Activated CD4-positive, alpha-beta T cell treated with anti-CD3 and anti-CD28 coated beads, Interleukin-2, amount 10 ng/mL, durations not matched to agents 24 days and 14 days (primary cell): Measurements from ENCODE around the gene ZMAT2. TPM values are rescaled to one million over a fixed set of nuclear protein-coding genes. Genes with fewer than 3 reads are reported as not detected.
A peak's percentile ranks its signal among the peaks of the same experiment; 100 is the strongest.
"Not testable (repeated sequence)": the region's sequence is repeated elsewhere in the genome, so short reads cannot be mapped to it uniquely, and the experiment has no call there.

Experiments
- DNase-seq: peaks from one replicate; pipeline ENCODE4 v3.0.0; 2022
- H3K27ac Mint-ChIP-seq: one replicate; pipeline ENCODE4 v1.8.0; 2022; ENCODE audit warnings: mild to moderate bottlenecking, mixed read lengths
- H3K27me3 Mint-ChIP-seq: one replicate; pipeline ENCODE4 v1.8.0; 2022; ENCODE audit warnings: mixed read lengths
- H3K36me3 Mint-ChIP-seq: one replicate; pipeline ENCODE4 v1.8.0; 2022; ENCODE audit warnings: low read depth, mild to moderate bottlenecking, mixed read lengths
- H3K4me1 Mint-ChIP-seq: one replicate; pipeline ENCODE4 v1.8.0; 2021; ENCODE audit warnings: mixed read lengths
- H3K4me3 Mint-ChIP-seq: one replicate; pipeline ENCODE4 v1.8.0; 2022; ENCODE audit warnings: mild to moderate bottlenecking, moderate library complexity, mixed read lengths
- H3K9me3 Mint-ChIP-seq: one replicate; pipeline ENCODE4 v1.8.0; 2021; ENCODE audit warnings: mixed read lengths
- intact Hi-C: fragments of 100-400 bp; cut with micrococcal nuclease; formaldehyde crosslinking; loops from one replicate; pipeline ENCODE4 v1.15.1; 2023
- total RNA-seq: library from RNA; stranded (reverse); gene quantifications from 2 replicates; pipeline ENCODE4 v1.2.3, GENCODE V29; 2022

Gene ZMAT2
- total RNA-seq, 1 donor from 2014 or later, result 67.1 TPM

DNA sequence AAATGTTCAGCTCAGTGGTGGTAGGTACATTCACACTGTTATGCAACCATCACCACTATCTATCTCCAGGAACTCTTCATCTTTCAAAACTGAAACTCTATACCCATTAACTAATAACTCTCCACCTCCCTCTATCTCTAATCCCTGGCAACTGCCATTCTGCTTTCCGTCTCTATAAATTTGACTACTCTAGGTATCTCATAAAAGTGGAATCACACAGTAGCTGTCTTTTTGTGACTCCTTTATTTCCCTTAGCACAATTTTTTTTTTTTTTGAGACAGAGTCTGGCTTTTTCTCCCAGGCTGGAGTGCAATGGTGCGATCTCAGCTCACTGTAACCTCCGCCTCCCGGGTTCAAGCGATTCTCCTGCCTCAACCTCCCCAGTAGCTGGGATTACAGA is 21.1 kb downstream of the ZMAT2 start:
- H3K27me3 Mint-ChIP-seq, result peaks cover 20% of the 10 kb centered on the region
- intact Hi-C loops, result loop anchor here (2.0 kb wide), 1 partner anchor 359 kb away; no protein-coding TSS in a partner anchor
- not testable (repeated sequence) for H3K36me3 Mint-ChIP-seq, H3K27ac Mint-ChIP-seq, DNase-seq, H3K9me3 Mint-ChIP-seq, H3K4me1 Mint-ChIP-seq, H3K4me3 Mint-ChIP-seq

DNA sequence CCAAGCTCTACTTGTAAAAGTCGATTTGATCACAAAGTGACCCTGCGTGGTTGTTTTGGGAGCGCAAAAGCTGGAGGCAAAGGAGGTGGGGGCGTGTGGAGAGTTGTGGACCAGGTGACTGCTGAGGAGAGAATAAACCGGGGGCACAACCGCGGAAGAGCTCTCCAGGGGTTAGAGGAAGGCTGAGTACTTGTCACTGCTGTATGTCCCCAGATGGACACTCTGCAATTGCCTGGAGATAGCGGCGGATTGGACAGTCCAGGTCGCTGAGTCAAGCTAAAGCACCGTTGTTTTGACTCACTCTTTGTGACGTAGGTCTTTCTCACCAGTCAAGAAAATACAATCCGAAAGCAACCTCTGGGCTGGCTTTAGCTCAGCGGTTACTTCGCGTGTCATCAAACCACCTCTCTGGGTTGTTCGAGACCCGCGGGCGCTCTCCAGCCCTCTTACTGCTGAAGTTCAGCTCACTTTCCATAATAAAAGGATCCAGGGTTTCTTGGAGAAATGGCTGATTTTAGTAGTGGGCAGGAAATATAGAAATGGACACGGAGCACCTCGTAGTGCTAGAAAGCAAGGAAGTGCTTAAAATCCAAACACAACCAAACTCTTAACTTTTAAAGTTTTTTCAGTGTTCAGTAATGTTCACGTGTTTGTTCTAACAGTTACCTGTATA is 25.7 kb downstream of the ZMAT2 start:
- peaks cover 20% of the 10 kb centered on the region for H3K27me3 Mint-ChIP-seq
- intact Hi-C loops, result loop anchor here (1.0 to 5.0 kb wide), 2 partner anchors 15 to 484 kb away; no protein-coding TSS in a partner anchor
- H3K4me1 Mint-ChIP-seq, result peaks cover 8% of the 10 kb centered on the region
- H3K27ac Mint-ChIP-seq, result peak overlapping the region; percentile 83
- DNase-seq, result peak; percentile 93
- H3K9me3 Mint-ChIP-seq, result peaks cover 4% of the 10 kb centered on the region
- H3K4me3 Mint-ChIP-seq, result peak overlapping the region; percentile 84
- H3K36me3 Mint-ChIP-seq, result no peaks in the 10 kb centered on the region

DNA sequence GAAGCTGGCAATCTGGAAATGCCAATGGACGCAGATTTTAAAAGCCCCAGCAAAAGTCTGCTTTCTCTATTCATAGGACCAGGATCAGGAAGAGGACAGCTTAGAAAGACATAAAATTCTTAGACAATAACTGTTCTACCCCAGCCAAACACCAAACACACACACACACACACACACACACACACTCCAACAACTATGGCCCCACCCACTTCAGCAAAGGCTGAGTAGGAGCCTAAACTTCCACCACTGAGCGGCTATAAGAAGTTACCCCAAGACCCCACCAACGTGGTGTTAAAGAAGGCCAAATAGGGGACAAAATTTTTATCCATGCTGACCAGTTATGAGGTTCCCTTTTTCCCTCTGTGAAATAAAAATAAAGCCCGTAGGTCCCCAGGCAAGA is 32.9 kb downstream of the ZMAT2 start:
- Mint-ChIP-seq H3K36me3 (no peaks in the 10 kb centered on the region), H3K27ac (no peak overlapping the region), H3K4me3 (no peak overlapping the region), H3K4me1 (no peaks in the 10 kb centered on the region), H3K9me3 (peaks cover 31% of the 10 kb centered on the region), H3K27me3 (peaks cover 7% of the 10 kb centered on the region)
- DNase-seq, result no peak
- intact Hi-C loops, result no loop called here

DNA sequence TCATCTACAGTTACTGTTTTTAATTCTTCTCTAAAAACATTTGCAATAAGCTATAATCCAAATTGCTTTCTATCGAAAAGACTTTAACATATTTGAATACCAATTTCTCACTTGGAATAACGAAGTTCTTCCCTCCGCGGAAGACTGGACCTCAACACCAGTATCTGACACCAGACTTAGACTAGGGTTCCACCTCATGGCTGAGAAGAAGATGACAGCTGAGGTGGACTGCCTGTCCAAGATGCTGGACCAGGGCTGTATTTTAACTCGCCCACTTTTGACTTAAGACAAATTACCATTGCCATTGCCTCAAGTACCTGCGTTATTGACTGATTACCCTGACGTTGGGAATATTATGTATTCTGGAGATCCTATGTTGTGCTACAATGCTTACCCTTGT is 34.1 kb downstream of the ZMAT2 start:
- H3K9me3 Mint-ChIP-seq, result peaks cover 31% of the 10 kb centered on the region
- H3K4me1 Mint-ChIP-seq, result no peaks in the 10 kb centered on the region
- H3K36me3 Mint-ChIP-seq, result no peaks in the 10 kb centered on the region
- H3K27me3 Mint-ChIP-seq, result peaks cover 7% of the 10 kb centered on the region
- H3K27ac Mint-ChIP-seq, result no peak overlapping the region
- DNase-seq, result no peak
- intact Hi-C loops, result no loop called here
- H3K4me3 Mint-ChIP-seq, result no peak overlapping the region

DNA sequence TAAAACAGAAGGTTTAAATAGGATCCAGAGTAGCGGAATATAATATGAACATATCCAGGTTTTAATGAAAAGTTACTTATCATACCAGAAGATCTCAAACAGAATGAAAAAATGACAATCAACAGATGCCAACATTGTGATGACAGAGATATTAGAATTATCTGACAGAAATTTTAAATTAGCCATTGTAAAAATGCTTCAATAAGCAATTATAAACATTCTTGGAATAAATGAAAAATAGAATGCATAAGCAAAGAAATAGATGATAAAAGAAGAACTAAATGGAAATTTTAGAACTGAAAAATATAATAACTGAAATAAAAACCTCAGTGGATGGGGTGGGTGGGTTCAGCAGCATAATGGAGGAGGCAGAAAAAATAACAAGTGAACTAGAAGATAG is 37.2 kb downstream of the ZMAT2 start:
- Mint-ChIP-seq H3K9me3 (peaks cover 36% of the 10 kb centered on the region), H3K4me1 (no peaks in the 10 kb centered on the region), H3K36me3 (no peaks in the 10 kb centered on the region), H3K27me3 (peaks cover 7% of the 10 kb centered on the region), H3K4me3 (no peak overlapping the region), H3K27ac (no peak overlapping the region)
- no peak for DNase-seq
- intact Hi-C loops, result no loop called here

DNA sequence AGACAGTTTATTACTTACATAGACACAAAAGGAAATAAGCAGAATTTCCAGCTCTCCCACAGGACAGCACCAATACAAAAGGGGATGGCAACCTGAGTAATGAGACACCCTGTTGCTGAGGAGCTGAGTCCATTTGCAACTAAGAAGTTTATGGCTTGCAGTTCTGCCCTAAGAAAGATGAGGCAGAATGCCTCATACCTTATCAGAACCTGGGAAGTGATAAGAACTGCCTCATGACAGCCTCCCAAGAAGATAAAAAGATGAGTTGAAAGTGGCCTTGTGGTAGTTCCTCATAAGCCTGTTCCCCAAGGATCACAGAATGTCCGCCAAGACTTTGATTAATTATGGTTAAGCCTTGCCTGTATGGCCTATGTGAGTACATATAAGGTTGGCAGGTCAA is 41.7 kb downstream of the ZMAT2 start:
- Mint-ChIP-seq H3K36me3 (no peaks in the 10 kb centered on the region), H3K4me3 (no peak overlapping the region), H3K4me1 (no peaks in the 10 kb centered on the region), H3K27me3 (peaks cover 4% of the 10 kb centered on the region), H3K9me3 (peaks cover 19% of the 10 kb centered on the region), H3K27ac (no peak overlapping the region)
- intact Hi-C loops, result no loop called here
- no peak for DNase-seq

DNA sequence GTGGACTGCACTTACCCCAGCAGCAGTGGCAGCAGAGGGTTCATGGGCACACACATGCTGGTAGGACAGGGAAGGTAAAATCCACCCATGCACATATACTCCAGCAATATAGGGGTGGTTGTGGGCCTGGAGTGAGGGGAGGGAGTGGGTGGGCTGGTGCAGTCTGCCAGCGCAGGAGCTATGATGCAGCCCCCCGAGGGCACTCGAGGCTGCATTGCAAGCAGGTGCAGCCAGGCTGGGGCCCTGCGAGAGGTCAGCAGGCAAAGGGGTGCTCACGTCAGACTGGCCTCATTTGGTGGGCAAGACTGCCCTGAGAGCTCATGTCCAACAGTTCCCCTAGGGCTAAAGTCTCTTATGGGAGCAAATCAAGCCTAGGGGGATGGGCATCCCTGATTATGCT is 53.3 kb downstream of the ZMAT2 start:
- H3K27me3 Mint-ChIP-seq, result no peaks in the 10 kb centered on the region
- intact Hi-C loops, result no loop called here

More for the DNA sequence above, 53.3 kb downstream of the ZMAT2 start:
- Mint-ChIP-seq H3K9me3 (peaks cover 57% of the 10 kb centered on the region), H3K36me3 (peaks cover 2% of the 10 kb centered on the region), H3K4me3 (no peak overlapping the region), H3K27ac (no peak overlapping the region), H3K4me1 (no peaks in the 10 kb centered on the region)
- DNase-seq, result no peak

Other genes with a start within 250 kb of the ZMAT2 start
- 13.8 and 13.9 TPM in 2 replicates for gene EIF4EBP3, start 152.8 kb upstream of the ZMAT2 start, total RNA-seq
- gene SRA1, start 143.0 kb upstream of the ZMAT2 start, total RNA-seq, result 53.8 and 54.9 TPM in 2 replicates
- gene APBB3, start 135.8 kb upstream of the ZMAT2 start, total RNA-seq, result 16.5 and 17.8 TPM in 2 replicates
- gene SLC35A4, start 135.6 kb upstream of the ZMAT2 start, total RNA-seq, result 105 and 106 TPM in 2 replicates
- gene CD14, start 67.3 kb upstream of the ZMAT2 start, total RNA-seq, result 0.31 and 0.35 TPM in 2 replicates
- gene TMCO6, start 61.0 kb upstream of the ZMAT2 start, total RNA-seq, result 38.1 and 41.9 TPM in 2 replicates
- gene NDUFA2, start 52.8 kb upstream of the ZMAT2 start, total RNA-seq, result 63.2 and 63.6 TPM in 2 replicates
- gene IK, start 52.6 kb upstream of the ZMAT2 start, total RNA-seq, result 112 and 113 TPM in 2 replicates
- 41.6 and 42.9 TPM in 2 replicates for gene WDR55, start 35.5 kb upstream of the ZMAT2 start, total RNA-seq
- gene DND1, start 26.9 kb upstream of the ZMAT2 start, total RNA-seq, result 2.8 and 3.8 TPM in 2 replicates
- gene HARS1, start 9.1 kb upstream of the ZMAT2 start, total RNA-seq, result 109 and 115 TPM in 2 replicates
- 28.0 and 29.6 TPM in 2 replicates for gene HARS2, start 9.0 kb upstream of the ZMAT2 start, total RNA-seq
- not detected in 2 replicates for gene PCDHA1, start 85.7 kb downstream of the ZMAT2 start, total RNA-seq
- gene PCDHA2, start 94.4 kb downstream of the ZMAT2 start, total RNA-seq, result not detected in 2 replicates
- gene PCDHA3, start 100.6 kb downstream of the ZMAT2 start, total RNA-seq, result not detected in 2 replicates
- not detected in 2 replicates for gene PCDHA4, start 106.6 kb downstream of the ZMAT2 start, total RNA-seq
- not detected in 2 replicates for gene PCDHA5, start 121.2 kb downstream of the ZMAT2 start, total RNA-seq
- gene PCDHA6, start 127.5 kb downstream of the ZMAT2 start, total RNA-seq, result not detected in 2 replicates
- not detected in 2 replicates for gene PCDHA7, start 133.8 kb downstream of the ZMAT2 start, total RNA-seq
- not detected in 2 replicates for gene PCDHA8, start 140.7 kb downstream of the ZMAT2 start, total RNA-seq
- not detected in 2 replicates for gene PCDHA9, start 147.9 kb downstream of the ZMAT2 start, total RNA-seq
- not detected in 2 replicates for gene PCDHA10, start 155.4 kb downstream of the ZMAT2 start, total RNA-seq
- gene PCDHA11, start 168.5 kb downstream of the ZMAT2 start, total RNA-seq, result not detected in 2 replicates
- not detected in 2 replicates for gene PCDHA12, start 174.9 kb downstream of the ZMAT2 start, total RNA-seq
- gene PCDHA13, start 181.7 kb downstream of the ZMAT2 start, total RNA-seq, result not detected in 2 replicates
- gene PCDHAC1, start 225.9 kb downstream of the ZMAT2 start, total RNA-seq, result not detected in 2 replicates